ENCODE results near the gene SLC25A10.

The SLC25A10 gene

DNA sequence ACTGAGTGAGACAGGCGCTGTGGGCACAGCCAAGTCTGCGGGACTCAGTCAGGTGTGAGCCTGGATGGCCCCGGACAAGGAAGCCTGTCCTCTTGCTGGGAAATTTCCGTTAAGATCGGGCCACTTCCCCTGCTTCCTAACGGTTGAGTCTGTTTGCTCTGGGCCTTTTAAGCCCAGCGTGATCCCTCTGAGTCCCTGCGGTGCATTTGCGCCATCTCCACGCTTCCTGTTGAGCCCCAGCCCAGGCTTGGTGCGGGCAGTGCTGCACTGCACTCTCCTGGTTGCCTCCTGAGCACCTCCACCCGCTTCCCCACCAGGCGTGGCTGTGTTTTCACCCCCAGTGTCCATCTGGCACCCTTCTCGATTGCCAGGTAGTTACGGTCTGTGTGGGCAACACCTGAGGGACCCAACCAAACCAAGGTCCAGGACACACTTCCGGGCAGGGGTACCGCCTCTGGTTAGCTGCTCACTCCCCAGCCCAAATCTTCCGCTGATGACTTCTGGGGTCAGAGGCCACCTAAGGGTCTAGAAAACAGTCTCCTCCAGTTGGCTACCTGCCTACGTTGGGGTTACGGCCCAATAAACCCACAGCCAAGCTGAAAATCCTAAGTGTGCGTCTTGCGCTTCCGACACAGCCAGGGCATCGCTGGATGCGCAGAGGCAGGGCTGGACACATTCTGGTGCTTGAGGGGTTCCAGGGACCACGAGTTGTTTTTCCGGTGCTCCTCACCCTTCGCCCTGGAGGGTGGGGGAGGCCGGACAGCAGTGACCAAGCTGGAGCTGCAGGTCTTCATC is 1.4 kb upstream of the SLC25A10 start:
- no peak for DNase-seq (ENCODE audit: insufficient read length)
- peak; percentile 70 for FAIRE-seq
- TF ChIP-seq POLR2AphosphoS5 (IDR thresholded peaks at IDR 0.05; ENCODE audit: low read depth, low read length) (peak; percentile 33; the same call in 1 of the 2 replicates), TAF1 (IDR thresholded peaks at IDR 0.05; ENCODE audit: borderline replicate concordance, low read depth, low read length) (no peak)

GRCh38 chr17:81712468-81713003 is 452 bp downstream of the SLC25A10 start:
- DNase-seq (ENCODE audit: insufficient read length) (peak; percentile 62), FAIRE-seq (no peak)

GRCh38 chr17:81713004-81713555 is 996 bp downstream of the SLC25A10 start:
- DNase-seq (ENCODE audit: insufficient read length): no peak
- no peak for TF ChIP-seq POLR2A (IDR thresholded peaks at IDR 0.05; ENCODE audit: low read depth, low read length)
- no peak for TF ChIP-seq TAF1 (IDR thresholded peaks at IDR 0.05; ENCODE audit: borderline replicate concordance, low read depth, low read length)
- no peak for TF ChIP-seq POLR2AphosphoS5 (IDR thresholded peaks at IDR 0.05; ENCODE audit: low read depth, low read length)
- no peak for FAIRE-seq

More at GRCh38 chr17:81712468-81713003, 452 bp downstream of the SLC25A10 start:
- TF ChIP-seq POLR2AphosphoS5 (IDR thresholded peaks at IDR 0.05; ENCODE audit: low read depth, low read length): no peak; the same call in 1 of the 2 replicates
- no peak for TF ChIP-seq TAF1 (IDR thresholded peaks at IDR 0.05; ENCODE audit: borderline replicate concordance, low read depth, low read length)
- no peak for TF ChIP-seq POLR2A (IDR thresholded peaks at IDR 0.05; ENCODE audit: low read depth, low read length)

GRCh38 chr17:81713556-81714411 is 1.7 kb downstream of the SLC25A10 start:
- no peak for DNase-seq (ENCODE audit: insufficient read length)
- no peak for FAIRE-seq
- no peak for TF ChIP-seq POLR2A (IDR thresholded peaks at IDR 0.05; ENCODE audit: low read depth, low read length)
- no peak for TF ChIP-seq POLR2AphosphoS5 (IDR thresholded peaks at IDR 0.05; ENCODE audit: low read depth, low read length)
- TF ChIP-seq TAF1 (IDR thresholded peaks at IDR 0.05; ENCODE audit: borderline replicate concordance, low read depth, low read length): no peak

DNA sequence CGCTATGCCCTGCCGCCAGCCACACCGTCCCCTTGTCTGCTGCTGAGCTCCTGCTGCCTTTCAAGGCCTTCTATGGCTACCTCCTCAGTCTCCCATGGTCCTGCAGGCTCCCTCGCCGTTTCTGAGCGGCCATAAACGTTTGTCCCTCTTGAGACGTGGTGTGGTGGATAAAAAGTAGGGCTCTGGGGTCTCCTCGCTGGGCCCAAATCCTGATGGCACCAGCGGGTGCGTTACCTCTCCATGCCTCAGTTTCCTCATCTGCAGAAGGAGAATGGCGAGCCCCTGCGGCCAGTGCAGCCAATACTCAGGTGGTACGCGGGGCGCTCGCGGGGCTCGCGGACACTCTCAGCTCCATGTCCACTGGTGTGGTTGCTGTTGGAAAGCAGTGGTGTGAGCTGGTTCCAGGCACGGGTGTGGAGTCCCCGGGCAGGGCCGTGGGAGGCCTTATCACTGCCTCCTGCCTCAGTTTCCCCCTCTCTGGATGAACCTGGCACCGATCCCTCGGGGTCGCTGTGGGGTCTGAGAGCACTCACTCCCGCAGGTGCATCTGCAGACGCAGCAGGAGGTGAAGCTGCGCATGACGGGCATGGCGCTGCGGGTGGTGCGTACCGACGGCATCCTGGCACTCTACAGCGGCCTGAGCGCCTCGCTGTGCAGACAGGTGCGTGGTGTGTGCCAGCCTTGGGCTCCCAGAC is 2.5 kb downstream of the SLC25A10 start:
- FAIRE-seq: no peak
- TF ChIP-seq TAF1 (IDR thresholded peaks at IDR 0.05; ENCODE audit: borderline replicate concordance, low read depth, low read length) (no peak), POLR2AphosphoS5 (IDR thresholded peaks at IDR 0.05; ENCODE audit: low read depth, low read length) (no peak), POLR2A (IDR thresholded peaks at IDR 0.05; ENCODE audit: low read depth, low read length) (no peak)
- no peak for DNase-seq (ENCODE audit: insufficient read length)

DNA sequence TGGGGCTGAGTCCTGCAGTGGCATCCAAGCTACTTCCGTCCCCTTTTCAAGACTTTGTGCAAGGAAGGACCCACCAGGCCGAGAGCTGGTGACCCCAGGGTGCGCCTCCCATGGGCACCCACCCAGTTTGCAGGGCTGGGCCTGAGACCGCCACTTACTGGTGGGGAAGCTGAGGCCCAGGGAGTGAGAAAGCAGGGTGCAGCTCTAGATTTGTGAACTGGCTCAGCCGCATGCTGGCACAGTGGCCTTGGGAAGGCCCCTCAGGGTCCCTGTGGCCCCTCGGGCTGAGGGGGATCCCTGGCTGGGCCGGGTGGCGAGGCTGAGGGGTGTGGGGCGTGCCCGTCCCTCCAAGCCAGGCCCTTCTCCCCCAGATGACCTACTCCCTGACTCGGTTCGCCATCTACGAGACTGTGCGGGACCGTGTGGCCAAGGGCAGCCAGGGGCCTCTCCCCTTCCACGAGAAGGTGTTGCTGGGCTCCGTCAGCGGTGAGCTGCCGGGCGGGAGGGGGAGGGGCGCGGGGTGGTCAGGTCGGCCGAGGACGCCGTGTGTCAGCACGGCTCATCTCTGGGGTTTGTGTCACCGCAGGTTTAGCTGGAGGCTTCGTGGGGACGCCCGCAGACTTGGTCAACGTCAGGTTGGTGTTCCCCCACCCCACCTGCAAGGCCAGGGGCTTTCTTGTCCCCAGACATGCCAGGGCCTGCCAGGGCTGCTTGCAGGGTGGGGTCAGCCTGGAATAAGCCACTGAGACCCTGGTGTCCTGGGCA is 3.2 kb downstream of the SLC25A10 start:
- FAIRE-seq (no peak), DNase-seq (ENCODE audit: insufficient read length) (no peak)
- no peak for TF ChIP-seq TAF1 (IDR thresholded peaks at IDR 0.05; ENCODE audit: borderline replicate concordance, low read depth, low read length)
- TF ChIP-seq POLR2AphosphoS5 (IDR thresholded peaks at IDR 0.05; ENCODE audit: low read depth, low read length): no peak
- TF ChIP-seq POLR2A (IDR thresholded peaks at IDR 0.05; ENCODE audit: low read depth, low read length): no peak

DNA sequence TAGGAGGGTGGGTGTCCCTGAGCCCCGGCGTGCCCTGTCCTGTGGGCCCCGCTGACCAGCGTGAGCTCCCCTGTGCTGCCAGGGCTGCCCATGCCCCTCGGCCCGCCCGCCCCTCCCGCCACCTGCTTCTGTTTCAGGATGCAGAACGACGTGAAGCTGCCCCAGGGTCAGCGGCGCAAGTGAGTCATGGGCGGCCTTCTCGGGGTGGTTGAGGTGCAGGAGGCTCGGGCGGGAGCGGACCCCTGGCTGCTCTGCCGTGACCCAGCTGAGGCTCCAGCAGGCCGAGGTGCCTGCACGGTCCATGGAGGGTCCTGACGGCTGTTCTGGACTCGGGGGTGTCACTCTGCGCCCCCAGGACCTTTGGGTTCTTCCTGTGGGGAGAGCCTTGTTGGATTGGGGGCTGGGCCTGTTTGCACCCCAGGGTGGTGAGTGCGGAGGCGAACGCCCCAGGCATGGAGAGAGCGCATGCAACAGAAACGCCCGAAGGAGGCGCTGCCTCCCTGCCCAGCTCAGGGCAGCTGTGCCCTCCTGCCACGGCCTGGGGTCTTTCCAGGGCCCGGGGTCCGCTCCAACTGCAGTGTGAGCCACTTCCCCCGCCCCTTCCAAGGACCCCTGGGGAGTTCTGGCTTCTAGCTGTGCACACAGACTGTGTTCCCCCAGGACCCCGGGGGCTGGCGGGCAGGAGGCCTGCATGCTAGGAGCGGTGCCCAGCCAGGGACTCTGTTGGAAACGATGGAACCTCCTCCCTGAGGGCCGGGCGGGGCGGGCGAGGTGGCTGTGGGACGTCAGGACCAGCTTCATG is 4.0 kb downstream of the SLC25A10 start:
- FAIRE-seq (no peak), DNase-seq (ENCODE audit: insufficient read length) (no peak)
- no peak for TF ChIP-seq POLR2A (IDR thresholded peaks at IDR 0.05; ENCODE audit: low read depth, low read length)
- no peak for TF ChIP-seq TAF1 (IDR thresholded peaks at IDR 0.05; ENCODE audit: borderline replicate concordance, low read depth, low read length)
- TF ChIP-seq POLR2AphosphoS5 (IDR thresholded peaks at IDR 0.05; ENCODE audit: low read depth, low read length): no peak

- FAIRE-seq (no peak), DNase-seq (ENCODE audit: insufficient read length) (no peak)
- TF ChIP-seq POLR2AphosphoS5 (IDR thresholded peaks at IDR 0.05; ENCODE audit: low read depth, low read length): no peak
- TF ChIP-seq TAF1 (IDR thresholded peaks at IDR 0.05; ENCODE audit: borderline replicate concordance, low read depth, low read length): no peak
- TF ChIP-seq POLR2A (IDR thresholded peaks at IDR 0.05; ENCODE audit: low read depth, low read length): no peak
Observed at GRCh38 chr17:81716674-81716996, 4.6 kb downstream of the SLC25A10 start.

GRCh38 chr17:81717049-81717765 is 5.1 kb downstream of the SLC25A10 start:
- DNase-seq (ENCODE audit: insufficient read length) (no peak), FAIRE-seq (no peak)
- TF ChIP-seq TAF1 (IDR thresholded peaks at IDR 0.05; ENCODE audit: borderline replicate concordance, low read depth, low read length): no peak

Measured in GM12892 (cell line).